ENCODE data around the gene RFWD3.

Gene RFWD3

GRCh38 chr16:74577882-74578366 is 88.8 kb downstream of the RFWD3 start:
- DNase-seq: peak; percentile 17

GRCh38 chr16:74575807-74576643 is 90.7 kb downstream of the RFWD3 start:
- no peak for DNase-seq

DNA sequence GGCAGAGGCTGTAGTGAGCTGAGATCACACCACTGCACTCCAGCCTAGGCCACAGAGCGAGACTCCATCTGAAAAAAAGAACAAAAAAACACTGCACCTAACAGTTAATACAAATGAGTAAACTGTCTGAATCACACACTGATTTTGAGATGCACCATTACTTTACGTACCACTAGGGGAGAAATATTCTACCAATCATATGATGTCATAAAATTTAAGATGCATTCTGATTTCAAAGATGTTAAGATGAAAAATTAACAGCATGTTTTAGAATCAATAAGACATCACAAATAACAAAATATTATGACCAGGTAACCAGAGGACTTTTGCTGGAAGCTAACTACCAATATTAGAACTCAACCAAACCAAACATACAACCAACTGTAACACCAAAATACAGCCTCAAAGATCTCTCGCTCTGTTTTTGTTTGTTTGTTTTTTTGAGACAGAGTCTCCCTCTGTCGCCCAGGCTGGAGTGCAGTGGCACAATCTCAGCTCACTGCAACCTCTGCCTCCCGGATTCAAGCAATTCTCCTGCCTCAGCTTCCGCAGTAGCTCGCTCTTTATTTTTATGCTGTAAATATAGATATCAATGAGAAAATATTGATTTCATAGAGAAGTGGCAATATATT is 91.4 kb downstream of the RFWD3 start:
- DNase-seq: no peak

GRCh38 chr16:74574146-74574545 is 92.5 kb downstream of the RFWD3 start:
- DNase-seq: no peak

- DNase-seq: no peak
These were observed 93.1 kb downstream of the RFWD3 start for GRCh38 chr16:74573622-74574021.

All from NCI-H146 (cell line).